Calu3 (cell line): ENCODE measurements around the gene TLE2. TPM values are rescaled to one million over a fixed set of nuclear protein-coding genes. Genes with fewer than 3 reads are reported as not detected.

Experiments
- Bru-seq: library from RNA; stranded (reverse); fragments of 400-500 nt; gene quantifications from one replicate; lab custom pipeline; 2021; lab: Mats Ljungman, UMichigan
- BruChase-seq, 2 experiments: library from RNA; stranded (reverse); fragments of 400-500 nt; gene quantifications; one replicate each; lab custom pipeline; 2021; lab: Mats Ljungman, UMichigan
- BruUV-seq: library from RNA; stranded (reverse); fragments of 400-500 nt; replicated peaks from 2 replicates; lab custom pipeline; 2021; lab: Mats Ljungman, UMichigan
- CTCF ChIA-PET: fragments of 300-600 bp; sonication (Branson Sonifier 250); formaldehyde crosslinking; loops from one replicate; lab custom pipeline; 2022; ENCODE audit warnings: antibody characterized with exemption; lab: Charles Lee
- DNase-seq: peaks from one replicate; pipeline ENCODE4 v3.0.0; 2022
- H3K27ac Mint-ChIP-seq: one replicate; pipeline ENCODE4 v1.8.0; 2022; ENCODE audit warnings: mixed read lengths; ENCODE audit not compliant: unreplicated experiment
- H3K27me3 Mint-ChIP-seq: one replicate; pipeline ENCODE4 v1.8.0; 2022; ENCODE audit warnings: mixed read lengths; ENCODE audit not compliant: unreplicated experiment
- H3K36me3 Mint-ChIP-seq: one replicate; pipeline ENCODE4 v1.8.0; 2022; ENCODE audit warnings: mild to moderate bottlenecking, moderate library complexity, mixed read lengths; ENCODE audit not compliant: insufficient read depth, unreplicated experiment
- H3K4me1 Mint-ChIP-seq: one replicate; pipeline ENCODE4 v1.8.0; 2022; ENCODE audit warnings: mild to moderate bottlenecking, low read depth, mixed read lengths; ENCODE audit not compliant: unreplicated experiment
- H3K4me3 Mint-ChIP-seq: one replicate; pipeline ENCODE4 v1.8.0; 2022; ENCODE audit warnings: mild to moderate bottlenecking, low read depth, moderate library complexity, mixed read lengths; ENCODE audit not compliant: unreplicated experiment
- H3K9me3 Mint-ChIP-seq: one replicate; pipeline ENCODE4 v1.8.0; 2022; ENCODE audit warnings: low read depth, mixed read lengths; ENCODE audit not compliant: unreplicated experiment
- intact Hi-C: fragments of 100-400 bp; cut with micrococcal nuclease; formaldehyde crosslinking; loops from one replicate; pipeline ENCODE4 v1.10.0; 2022; ENCODE audit not compliant: unreplicated experiment
- long read RNA-seq: library from polyadenylated mRNA; stranded (forward); transcript quantifications from one replicate; pipeline ENCODE4 v2.0.0, GENCODE V29; 2022
- total RNA-seq: library from RNA; stranded (reverse); gene quantifications from 2 replicates; pipeline ENCODE4 v1.2.3, GENCODE V29; 2022
- TF ChIP-seq, protein P1 (sequence below): fragments of 200-600 bp; IDR thresholded peaks from one replicate; pipeline ENCODE4 v1.8.0; 2022; ENCODE audit warnings: antibody characterized with exemption; ENCODE audit not compliant: unreplicated experiment

The TLE2 gene
- total RNA-seq (8.5 and 9.3 TPM in 2 replicates), Bru-seq, nascent RNA (percentile 21 among the genes with signal in this experiment), BruChase-seq, experiment 1, labeled RNA remaining after a 6-hour chase (percentile 28 among the genes with signal in this experiment), BruChase-seq, experiment 2, labeled RNA remaining after a 2-hour chase (percentile 21 among the genes with signal in this experiment)
- long read RNA-seq, partial matches to known transcripts = 1 of 8 reads
- long read RNA-seq, other reads (novel, unspliced or antisense) = 7 of 8 reads

DNA sequence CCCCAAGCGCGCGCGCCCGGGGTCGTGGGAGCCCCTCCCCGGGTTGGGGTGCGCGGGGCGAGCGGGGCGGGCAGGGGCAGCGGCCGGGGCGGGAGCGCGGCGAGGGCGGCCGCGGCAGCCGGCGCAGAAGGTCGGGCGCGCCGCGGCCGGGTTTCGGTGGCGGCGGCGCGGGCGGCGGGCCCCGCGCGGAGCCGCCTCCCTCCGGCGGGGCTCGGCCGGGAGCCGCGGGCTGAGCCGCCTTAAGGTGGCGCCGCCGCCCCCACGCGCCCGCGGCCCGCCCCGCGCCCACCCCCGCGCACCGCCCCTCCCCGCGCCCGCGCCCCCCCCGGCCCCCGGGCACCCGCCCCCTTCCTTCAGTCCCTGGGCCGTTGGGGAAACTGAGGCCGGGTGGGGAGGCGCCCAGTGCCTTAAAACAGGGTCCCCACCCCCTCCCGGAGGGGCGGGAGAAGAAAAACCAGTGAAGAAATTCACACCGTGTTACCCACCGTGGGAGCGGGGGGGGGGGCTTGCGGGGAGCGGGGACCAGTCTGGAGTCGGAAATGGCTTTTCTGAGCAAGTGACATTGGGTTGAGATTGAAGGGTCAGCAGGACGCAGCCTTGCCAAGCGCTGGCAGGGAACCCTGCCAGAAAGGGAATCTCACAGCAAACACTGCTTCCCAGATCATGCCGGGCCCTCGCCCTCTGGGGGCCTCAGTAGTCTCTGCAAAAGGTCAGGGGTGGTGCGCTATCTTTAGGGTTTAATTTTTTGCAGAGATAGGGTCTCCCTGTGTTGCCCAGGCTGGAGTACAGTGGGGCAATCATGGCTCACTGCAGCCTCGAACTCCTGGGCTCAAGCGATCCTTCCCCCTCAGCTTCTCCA lies at the start of gene TLE2:
Gene TLE2, minus strand, starts transcription at position 216 of the 859 bp plus-strand sequence. CDS start 376 bp downstream, outside the sequence.
- H3K27ac Mint-ChIP-seq = no peak within 1 kb of the TSS
- no peaks in the 10 kb centered on the region for H3K36me3 Mint-ChIP-seq
- TF ChIP-seq, protein P1, sequence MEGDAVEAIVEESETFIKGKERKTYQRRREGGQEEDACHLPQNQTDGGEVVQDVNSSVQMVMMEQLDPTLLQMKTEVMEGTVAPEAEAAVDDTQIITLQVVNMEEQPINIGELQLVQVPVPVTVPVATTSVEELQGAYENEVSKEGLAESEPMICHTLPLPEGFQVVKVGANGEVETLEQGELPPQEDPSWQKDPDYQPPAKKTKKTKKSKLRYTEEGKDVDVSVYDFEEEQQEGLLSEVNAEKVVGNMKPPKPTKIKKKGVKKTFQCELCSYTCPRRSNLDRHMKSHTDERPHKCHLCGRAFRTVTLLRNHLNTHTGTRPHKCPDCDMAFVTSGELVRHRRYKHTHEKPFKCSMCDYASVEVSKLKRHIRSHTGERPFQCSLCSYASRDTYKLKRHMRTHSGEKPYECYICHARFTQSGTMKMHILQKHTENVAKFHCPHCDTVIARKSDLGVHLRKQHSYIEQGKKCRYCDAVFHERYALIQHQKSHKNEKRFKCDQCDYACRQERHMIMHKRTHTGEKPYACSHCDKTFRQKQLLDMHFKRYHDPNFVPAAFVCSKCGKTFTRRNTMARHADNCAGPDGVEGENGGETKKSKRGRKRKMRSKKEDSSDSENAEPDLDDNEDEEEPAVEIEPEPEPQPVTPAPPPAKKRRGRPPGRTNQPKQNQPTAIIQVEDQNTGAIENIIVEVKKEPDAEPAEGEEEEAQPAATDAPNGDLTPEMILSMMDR = no peak
- peaks cover 23% of the 10 kb centered on the region for H3K4me1 Mint-ChIP-seq
- no TSS peak for BruUV-seq
- peak within 1 kb of the TSS; percentile 30 for H3K4me3 Mint-ChIP-seq
- CTCF ChIA-PET = no interaction called here
- DNase-seq = no peak
- intact Hi-C loops = no loop called here
- peaks cover 61% of the 10 kb centered on the region for H3K27me3 Mint-ChIP-seq
- no peaks in the 10 kb centered on the region for H3K9me3 Mint-ChIP-seq

DNA sequence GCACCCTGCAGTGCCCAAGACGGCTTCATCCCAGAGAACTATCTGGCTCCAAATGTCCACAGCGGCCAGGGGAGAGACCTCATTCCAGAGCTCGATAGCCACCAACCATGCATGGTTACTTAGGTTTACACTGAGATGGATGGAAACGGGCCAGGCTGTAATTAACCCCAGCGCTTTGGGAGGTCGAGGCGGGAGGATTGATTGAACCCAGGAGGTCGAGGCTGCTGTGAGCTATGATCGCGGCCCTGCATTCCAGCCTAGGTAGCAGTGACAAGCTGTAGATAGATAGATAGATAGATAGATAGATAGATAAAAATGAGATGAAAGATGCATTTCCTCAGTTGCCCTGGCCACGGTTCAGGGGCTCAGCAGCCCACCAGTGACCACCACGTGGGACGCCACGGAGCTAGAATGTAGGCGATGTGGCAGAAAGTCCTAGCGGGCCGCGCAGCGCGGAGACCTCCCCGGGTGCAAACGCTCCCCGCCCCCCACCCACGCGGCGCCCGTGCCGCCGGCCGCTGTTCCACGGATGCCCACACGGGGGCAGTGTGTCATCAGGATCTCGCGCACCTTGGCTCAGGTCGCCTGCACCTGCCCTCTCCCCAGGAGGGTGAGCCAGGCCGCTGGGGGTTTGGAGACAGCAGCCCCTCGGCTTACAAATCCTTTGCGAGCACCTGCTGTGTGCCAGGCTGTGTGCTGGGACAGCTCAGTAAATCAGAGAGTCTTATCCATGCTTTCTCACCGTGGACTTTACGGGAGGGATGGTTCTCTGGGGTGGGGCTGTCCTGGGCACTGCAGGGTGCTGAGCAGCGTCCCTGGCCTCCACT lies 46.7 kb upstream of the TLE2 start:
- BruUV-seq = no TSS peak
- Mint-ChIP-seq H3K4me3 (peak overlapping the region; percentile 20), H3K27ac (no peak overlapping the region), H3K9me3 (no peaks in the 10 kb centered on the region), H3K4me1 (no peaks in the 10 kb centered on the region), H3K27me3 (no peaks in the 10 kb centered on the region), H3K36me3 (no peaks in the 10 kb centered on the region)
- intact Hi-C loops = no loop called here
- TF ChIP-seq, protein P1 = peak; percentile 72
- peak; percentile 68 for DNase-seq
- CTCF ChIA-PET = interaction anchor here (0.6 to 1.5 kb wide), 2 partner anchors 28 to 153 kb away, joined by 4 to 6 read pairs; no protein-coding TSS in a partner anchor

DNA sequence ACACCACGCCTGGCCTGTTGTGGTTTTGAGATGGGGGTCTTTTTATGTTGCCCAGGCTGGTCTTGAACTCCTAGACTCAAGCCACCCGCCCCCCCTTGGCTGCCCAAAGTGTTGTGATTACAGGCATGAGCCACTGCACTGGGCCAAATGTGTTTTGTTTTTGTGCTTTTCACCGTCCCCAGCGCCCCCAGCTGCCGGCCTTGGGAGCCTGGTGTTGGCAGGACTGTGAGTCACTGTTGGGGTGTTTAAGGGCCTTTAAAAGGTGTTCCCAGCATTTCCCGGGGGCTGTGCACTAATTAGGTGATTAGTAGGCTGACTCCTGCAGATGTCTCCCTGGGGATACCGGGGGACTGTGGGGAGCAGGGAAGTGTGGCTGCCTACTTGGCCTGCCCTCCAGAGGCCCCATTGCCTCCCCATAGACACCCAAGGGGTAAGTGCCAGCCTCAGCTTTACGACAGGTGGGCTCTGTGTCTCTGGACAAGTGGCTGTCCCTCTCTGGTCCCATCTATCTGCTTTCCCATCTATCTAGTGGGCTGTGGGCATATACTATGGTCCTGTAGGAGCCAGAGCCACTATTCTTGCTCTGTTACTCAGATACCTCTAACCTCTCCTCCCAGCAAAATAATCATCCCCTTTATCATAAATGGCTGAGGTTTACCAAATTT lies 45.0 kb upstream of the TLE2 start:
- H3K36me3 Mint-ChIP-seq = no peaks in the 10 kb centered on the region
- H3K9me3 Mint-ChIP-seq = no peaks in the 10 kb centered on the region
- CTCF ChIA-PET = interaction anchor here (1.0 kb wide), 1 partner anchor 38 kb away, joined by 4 read pairs; no protein-coding TSS in a partner anchor
- H3K4me1 Mint-ChIP-seq = no peaks in the 10 kb centered on the region
- no TSS peak for BruUV-seq
- intact Hi-C loops = no loop called here
- DNase-seq = no peak
- H3K27me3 Mint-ChIP-seq = no peaks in the 10 kb centered on the region
- TF ChIP-seq, protein P1 = no peak
- H3K4me3 Mint-ChIP-seq = no peak overlapping the region
- H3K27ac Mint-ChIP-seq = no peak overlapping the region

DNA sequence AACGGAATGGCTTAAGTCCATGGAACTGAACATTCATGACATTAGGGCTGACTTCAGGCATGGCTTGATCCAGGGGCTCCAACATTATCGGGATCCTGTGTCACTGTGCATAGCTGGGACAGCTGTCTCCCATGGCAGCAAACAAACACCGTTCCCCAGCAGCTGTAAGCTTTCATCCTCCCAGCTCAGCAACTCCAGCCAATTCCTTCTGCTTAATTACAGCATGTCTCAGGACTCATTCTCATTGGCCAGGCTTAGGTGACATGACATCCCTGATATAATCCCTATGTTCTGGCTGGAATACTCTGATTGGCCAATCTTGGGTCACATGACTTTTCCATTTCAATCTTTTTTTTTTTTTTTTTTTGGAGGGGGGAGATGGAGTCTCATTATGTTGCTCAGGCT lies 44.1 kb upstream of the TLE2 start:
- CTCF ChIA-PET = no interaction called here
- Mint-ChIP-seq H3K4me1 (no peaks in the 10 kb centered on the region), H3K27ac (no peak overlapping the region), H3K36me3 (no peaks in the 10 kb centered on the region), H3K9me3 (no peaks in the 10 kb centered on the region), H3K27me3 (no peaks in the 10 kb centered on the region), H3K4me3 (no peak overlapping the region)
- TF ChIP-seq, protein P1 = no peak
- intact Hi-C loops = no loop called here
- no peak for DNase-seq
- BruUV-seq = no TSS peak
